ENCODE results near the gene MAOB.
A peak's percentile ranks its signal among the peaks of the same experiment; 100 is the strongest.

Gene MAOB

GRCh38 chrX:43785930-43786591 is 96.2 kb downstream of the MAOB start:
- H3K27ac Mint-ChIP-seq, result no peak overlapping the region
- H3K9me3 Mint-ChIP-seq, result peaks cover 24% of the 10 kb centered on the region

GRCh38 chrX:43758044-43758443 is 124.2 kb downstream of the MAOB start:
- no peak for TF ChIP-seq CTCF (IDR thresholded peaks at IDR 0.05; ENCODE audit: unreplicated experiment in 3 of 3)
- Mint-ChIP-seq H3K27me3 (ENCODE audit: low read depth) (no peaks in the 10 kb centered on the region), H3K27ac (no peak overlapping the region), H3K9me3 (peaks cover 3% of the 10 kb centered on the region), H3K36me3 (ENCODE audit: low read depth) (no peaks in the 10 kb centered on the region), H3K4me3 (no peak overlapping the region), H3K4me1 (no peaks in the 10 kb centered on the region)

More at GRCh38 chrX:43785930-43786591, 96.2 kb downstream of the MAOB start:
- no peak for TF ChIP-seq CTCF (IDR thresholded peaks at IDR 0.05; ENCODE audit: unreplicated experiment in 3 of 3)
- H3K36me3 Mint-ChIP-seq (ENCODE audit: low read depth), result no peaks in the 10 kb centered on the region
- H3K27me3 Mint-ChIP-seq (ENCODE audit: low read depth), result no peaks in the 10 kb centered on the region
- H3K4me1 Mint-ChIP-seq, result no peaks in the 10 kb centered on the region
- no peak overlapping the region for H3K4me3 Mint-ChIP-seq

- Mint-ChIP-seq H3K36me3 (ENCODE audit: low read depth) (no peaks in the 10 kb centered on the region), H3K4me1 (no peaks in the 10 kb centered on the region), H3K4me3 (no peak overlapping the region), H3K27me3 (ENCODE audit: low read depth) (no peaks in the 10 kb centered on the region), H3K27ac (no peak overlapping the region), H3K9me3 (peaks cover 3% of the 10 kb centered on the region)
- TF ChIP-seq CTCF (IDR thresholded peaks at IDR 0.05; ENCODE audit: unreplicated experiment in 3 of 3), result no peak
Observed at GRCh38 chrX:43756076-43756475, 126.2 kb downstream of the MAOB start.

- H3K4me1 Mint-ChIP-seq, result no peaks in the 10 kb centered on the region
- no peak for TF ChIP-seq CTCF (IDR thresholded peaks at IDR 0.05; ENCODE audit: unreplicated experiment in 3 of 3)
- no peak overlapping the region for H3K4me3 Mint-ChIP-seq
- peaks cover 3% of the 10 kb centered on the region for H3K27me3 Mint-ChIP-seq (ENCODE audit: low read depth)
- H3K36me3 Mint-ChIP-seq (ENCODE audit: low read depth), result no peaks in the 10 kb centered on the region
- peaks cover 3% of the 10 kb centered on the region for H3K9me3 Mint-ChIP-seq
- no peak overlapping the region for H3K27ac Mint-ChIP-seq
Observed at GRCh38 chrX:43753637-43754036, 128.6 kb downstream of the MAOB start.

GRCh38 chrX:43750248-43750676 is 132.0 kb downstream of the MAOB start:
- Mint-ChIP-seq H3K9me3 (no peaks in the 10 kb centered on the region), H3K4me1 (peaks cover 10% of the 10 kb centered on the region), H3K27me3 (ENCODE audit: low read depth) (peaks cover 3% of the 10 kb centered on the region), H3K36me3 (ENCODE audit: low read depth) (no peaks in the 10 kb centered on the region), H3K27ac (no peak overlapping the region), H3K4me3 (no peak overlapping the region)
- peak; percentile 56 to 67 (median 60) for TF ChIP-seq CTCF (IDR thresholded peaks at IDR 0.05; ENCODE audit: unreplicated experiment in 3 of 3)

- Mint-ChIP-seq H3K27me3 (ENCODE audit: low read depth) (peaks cover 3% of the 10 kb centered on the region), H3K27ac (no peak overlapping the region), H3K4me3 (no peak overlapping the region), H3K9me3 (no peaks in the 10 kb centered on the region), H3K36me3 (ENCODE audit: low read depth) (no peaks in the 10 kb centered on the region), H3K4me1 (peaks cover 27% of the 10 kb centered on the region)
- no peak for TF ChIP-seq CTCF (IDR thresholded peaks at IDR 0.05; ENCODE audit: unreplicated experiment in 3 of 3)
Observed at GRCh38 chrX:43747476-43747875, 134.8 kb downstream of the MAOB start.

Data from nephron (organoid).